Testis (tissue), 2 donors: ENCODE results near the gene RBMS2.
"Not testable (repeated sequence)": the region's sequence is repeated elsewhere in the genome, so short reads cannot be mapped to it uniquely, and the experiment has no call there.

Experiments used
- POLR2A ChIP-seq: fragments of 450-650 bp; IDR thresholded peaks from one replicate; pipeline ENCODE4 v1.6.1; 2017; ENCODE audit warnings: antibody characterized with exemption, mild to moderate bottlenecking, moderate library complexity
- TF ChIP-seq, protein P1 (sequence below), 3 experiments: fragments of 450-650 bp in 2 of 3; fragments of 200-600 bp in 1 of 3; sonication (generic) in 1 of 3; IDR thresholded peaks; one replicate each; pipeline ENCODE4 v1.5.1; 2016 to 2019; ENCODE audit warnings: antibody characterized with exemption in 3 of 3, mild to moderate bottlenecking in 2 of 3, moderate library complexity in 1 of 3

DNA sequence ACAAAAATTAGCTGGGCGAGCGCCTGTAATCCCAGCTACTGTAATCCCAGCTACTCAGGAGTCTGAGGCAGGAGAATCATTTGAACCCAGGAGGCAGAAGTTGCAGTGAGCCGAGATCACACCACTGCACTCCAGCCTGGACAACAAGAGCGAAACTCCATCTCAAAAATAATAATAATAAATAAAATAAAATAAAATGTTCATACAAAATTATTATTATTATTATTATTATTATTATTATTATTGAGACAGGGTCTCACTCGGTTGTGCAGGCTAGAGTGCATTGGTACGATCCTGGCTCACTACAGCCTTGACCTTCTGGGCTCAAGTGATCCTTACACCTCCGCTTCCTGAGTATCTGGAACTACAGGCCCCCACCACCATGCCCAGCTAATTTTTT lies 55.6 kb downstream of the RBMS2 start:
- TF ChIP-seq, protein P1, sequence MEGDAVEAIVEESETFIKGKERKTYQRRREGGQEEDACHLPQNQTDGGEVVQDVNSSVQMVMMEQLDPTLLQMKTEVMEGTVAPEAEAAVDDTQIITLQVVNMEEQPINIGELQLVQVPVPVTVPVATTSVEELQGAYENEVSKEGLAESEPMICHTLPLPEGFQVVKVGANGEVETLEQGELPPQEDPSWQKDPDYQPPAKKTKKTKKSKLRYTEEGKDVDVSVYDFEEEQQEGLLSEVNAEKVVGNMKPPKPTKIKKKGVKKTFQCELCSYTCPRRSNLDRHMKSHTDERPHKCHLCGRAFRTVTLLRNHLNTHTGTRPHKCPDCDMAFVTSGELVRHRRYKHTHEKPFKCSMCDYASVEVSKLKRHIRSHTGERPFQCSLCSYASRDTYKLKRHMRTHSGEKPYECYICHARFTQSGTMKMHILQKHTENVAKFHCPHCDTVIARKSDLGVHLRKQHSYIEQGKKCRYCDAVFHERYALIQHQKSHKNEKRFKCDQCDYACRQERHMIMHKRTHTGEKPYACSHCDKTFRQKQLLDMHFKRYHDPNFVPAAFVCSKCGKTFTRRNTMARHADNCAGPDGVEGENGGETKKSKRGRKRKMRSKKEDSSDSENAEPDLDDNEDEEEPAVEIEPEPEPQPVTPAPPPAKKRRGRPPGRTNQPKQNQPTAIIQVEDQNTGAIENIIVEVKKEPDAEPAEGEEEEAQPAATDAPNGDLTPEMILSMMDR (IDR thresholded peaks at IDR 0.05) = not testable (repeated sequence)
- TF ChIP-seq POLR2A = not testable (repeated sequence)
